ENCODE results near the gene TNFAIP8. TPM values are rescaled to one million over a fixed set of nuclear protein-coding genes. Genes with fewer than 3 reads are reported as not detected.

Gene TNFAIP8
- total and polyA plus RNA-seq, 2 of the 13 experiments (the other 11 are each of a cell fraction or from before 2014, with no cell fraction given): 6.4 to 11.2 TPM

DNA sequence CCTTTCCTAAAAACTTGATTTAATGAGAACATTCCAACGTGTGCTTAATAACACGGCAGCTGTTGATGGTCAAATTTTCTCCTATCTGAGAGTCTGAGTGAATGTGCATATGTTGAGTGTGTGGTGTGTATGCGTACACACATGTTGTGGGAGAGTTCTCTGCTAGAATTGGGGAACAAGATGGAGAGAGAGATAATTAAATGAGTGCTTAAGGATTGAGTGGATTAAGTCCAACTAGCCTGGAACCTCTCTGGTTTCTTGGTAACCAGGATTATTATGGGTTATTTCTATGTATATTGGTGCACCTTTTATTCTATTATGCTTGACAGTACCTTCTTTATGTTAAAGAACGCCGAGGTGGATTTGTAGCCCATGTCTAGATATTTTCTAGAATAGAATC is 36.4 kb upstream of the TNFAIP8 start:
- Histone ChIP-seq H2AFZ (ENCODE audit: low read length) (no peak overlapping the region), H3K27me3 (ENCODE audit: control insufficient read depth in 1 of 2, insufficient read depth in 2 of 2, low read length in 2 of 2) (no peaks in the 10 kb centered on the region), H3K36me3 (replicated peaks in 1 of 2; ENCODE audit: control insufficient read depth in 1 of 2, insufficient read depth in 2 of 2, low read length in 2 of 2) (no peaks in the 10 kb centered on the region), H3K4me3 (replicated peaks in 1 of 3; ENCODE audit: insufficient read depth in 1 of 3, low read depth in 2 of 3, low read length in 3 of 3) (no peak overlapping the region), H3K79me2 (ENCODE audit: insufficient read depth, low read length) (no peaks in the 10 kb centered on the region), H3K9ac (ENCODE audit: insufficient read depth, low read depth, low read length) (no peak overlapping the region), H4K20me1 (ENCODE audit: insufficient read depth, low read length) (no peaks in the 10 kb centered on the region), H3K27ac (ENCODE audit: extremely low read length, insufficient read depth, low read length) (no peak overlapping the region), H3K4me2 (ENCODE audit: low read depth, low read length) (no peak overlapping the region), H3K9me3 (ENCODE audit: low read length) (no peaks in the 10 kb centered on the region), H3K4me1 (ENCODE audit: insufficient read depth, low read length) (peaks cover 39% of the 10 kb centered on the region)
- no peak for DNase-seq (ENCODE audit: low spot score)
- no peak for FAIRE-seq
- over 99% methylated on average over 5 of the region's 5 CpGs for WGBS (ENCODE audit: low lambda C conversion rate)
- in situ Hi-C loops (cut with HindIII; ENCODE audit: extremely low pct_ligation_motif_present, low pct_unique_long_range_greater_than_20kb): no loop called here
- intact Hi-C loops (cut with micrococcal nuclease; ENCODE audit: unreplicated experiment): loop anchor here (5.0 kb wide), 1 partner anchor 93 kb away; no protein-coding TSS in a partner anchor
- ChIA-PET POLR2A (no interaction called here), CTCF (ENCODE audit: low intra/inter-chr PET ratio, low total read pairs) (no interaction called here)
- no peak for ATAC-seq
- no TSS peak for BruUV-seq (replicated peaks)
- no peak for TF ChIP-seq IRF2 (CRISPR knock-in tag; IDR thresholded peaks at IDR 0.05)
- TF ChIP-seq HOXA5 (CRISPR knock-in tag; IDR thresholded peaks at IDR 0.05): no peak
- TF ChIP-seq ZNF792 (CRISPR knock-in tag; IDR thresholded peaks at IDR 0.05): no peak
- no peak for TF ChIP-seq ZNF274 (CRISPR knock-in tag; IDR thresholded peaks at IDR 0.05)
- TF ChIP-seq, protein P1, sequence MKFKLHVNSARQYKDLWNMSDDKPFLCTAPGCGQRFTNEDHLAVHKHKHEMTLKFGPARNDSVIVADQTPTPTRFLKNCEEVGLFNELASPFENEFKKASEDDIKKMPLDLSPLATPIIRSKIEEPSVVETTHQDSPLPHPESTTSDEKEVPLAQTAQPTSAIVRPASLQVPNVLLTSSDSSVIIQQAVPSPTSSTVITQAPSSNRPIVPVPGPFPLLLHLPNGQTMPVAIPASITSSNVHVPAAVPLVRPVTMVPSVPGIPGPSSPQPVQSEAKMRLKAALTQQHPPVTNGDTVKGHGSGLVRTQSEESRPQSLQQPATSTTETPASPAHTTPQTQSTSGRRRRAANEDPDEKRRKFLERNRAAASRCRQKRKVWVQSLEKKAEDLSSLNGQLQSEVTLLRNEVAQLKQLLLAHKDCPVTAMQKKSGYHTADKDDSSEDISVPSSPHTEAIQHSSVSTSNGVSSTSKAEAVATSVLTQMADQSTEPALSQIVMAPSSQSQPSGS (CRISPR knock-in tag; IDR thresholded peaks at IDR 0.05): no peak
- no peak for TF ChIP-seq GFI1 (CRISPR knock-in tag; IDR thresholded peaks at IDR 0.05; ENCODE audit: borderline replicate concordance)
- no peak for TF ChIP-seq ZKSCAN5 (CRISPR knock-in tag; IDR thresholded peaks at IDR 0.05)

DNA sequence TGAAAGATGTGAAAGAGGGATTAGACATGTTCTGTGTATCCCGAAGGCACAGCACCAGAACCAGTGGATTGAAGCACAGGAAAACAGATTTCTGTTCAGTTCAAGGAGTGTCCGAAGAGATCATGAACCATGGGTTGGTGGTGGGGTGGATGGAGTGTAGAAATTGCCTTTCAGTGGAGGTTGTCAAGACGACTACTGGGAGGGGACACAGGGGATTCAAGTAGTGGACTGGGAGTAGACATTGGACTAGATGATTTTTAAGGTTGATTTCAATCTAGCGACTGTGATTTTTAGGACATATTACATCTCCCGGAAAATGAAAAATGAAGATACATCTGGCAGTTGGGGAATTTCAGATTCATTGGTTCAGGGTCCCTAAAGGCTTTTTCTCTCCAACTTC is 35.9 kb upstream of the TNFAIP8 start:
- no peaks in the 10 kb centered on the region for H3K9me3 ChIP-seq (ENCODE audit: low read length)
- H3K36me3 ChIP-seq (replicated peaks in 1 of 2; ENCODE audit: control insufficient read depth in 1 of 2, insufficient read depth in 2 of 2, low read length in 2 of 2): no peaks in the 10 kb centered on the region
- no TSS peak for BruUV-seq (replicated peaks)
- no peak overlapping the region for H3K27ac ChIP-seq (ENCODE audit: extremely low read length, insufficient read depth, low read length)
- in situ Hi-C loops (cut with HindIII; ENCODE audit: extremely low pct_ligation_motif_present, low pct_unique_long_range_greater_than_20kb): no loop called here
- FAIRE-seq (no peak), ATAC-seq (no peak), DNase-seq (ENCODE audit: low spot score) (no peak)
- POLR2A ChIA-PET: no interaction called here
- H2AFZ ChIP-seq (ENCODE audit: low read length): no peak overlapping the region
- 94% methylated on average over 5 of the region's 5 CpGs for WGBS (ENCODE audit: low lambda C conversion rate)
- TF ChIP-seq HOXD1 (CRISPR knock-in tag; IDR thresholded peaks at IDR 0.05) (no peak), HDAC2 (CRISPR knock-in tag; IDR thresholded peaks at IDR 0.05) (no peak), ZNF563 (CRISPR knock-in tag; IDR thresholded peaks at IDR 0.05) (no peak)
- H4K20me1 ChIP-seq (ENCODE audit: insufficient read depth, low read length): no peaks in the 10 kb centered on the region
- H3K4me1 ChIP-seq (ENCODE audit: insufficient read depth, low read length): peaks cover 41% of the 10 kb centered on the region
- no peak overlapping the region for H3K4me3 ChIP-seq (replicated peaks in 1 of 3; ENCODE audit: insufficient read depth in 1 of 3, low read depth in 2 of 3, low read length in 3 of 3)
- no peak overlapping the region for H3K4me2 ChIP-seq (ENCODE audit: low read depth, low read length)
- H3K27me3 ChIP-seq (ENCODE audit: control insufficient read depth in 1 of 2, insufficient read depth in 2 of 2, low read length in 2 of 2): no peaks in the 10 kb centered on the region
- intact Hi-C loops (cut with micrococcal nuclease; ENCODE audit: unreplicated experiment): loop anchor here (5.0 kb wide), 1 partner anchor 92 kb away; no protein-coding TSS in a partner anchor
- no peak overlapping the region for H3K9ac ChIP-seq (ENCODE audit: insufficient read depth, low read depth, low read length)
- H3K79me2 ChIP-seq (ENCODE audit: insufficient read depth, low read length): no peaks in the 10 kb centered on the region
- CTCF ChIA-PET (ENCODE audit: low intra/inter-chr PET ratio, low total read pairs): no interaction called here

Data from HepG2 (cell line).